HG03139 (cell line): Measurements from ENCODE around the gene ZFYVE19.
"Not testable (repeated sequence)": the region's sequence is repeated elsewhere in the genome, so short reads cannot be mapped to it uniquely, and the experiment has no call there.

Source experiments
- ATAC-seq: cut with Tn5 transposase; IDR thresholded peaks from one replicate; pipeline ENCODE4 v1.9.1; 2021; ENCODE audit not compliant: unreplicated experiment

ZFYVE19 gene

GRCh38 chr15:40845511-40846284 is 38.8 kb downstream of the ZFYVE19 start:
- ATAC-seq, result no peak

GRCh38 chr15:40846841-40847222 is 39.9 kb downstream of the ZFYVE19 start:
- ATAC-seq, result no peak

GRCh38 chr15:40847223-40847961 is 40.5 kb downstream of the ZFYVE19 start:
- ATAC-seq, result peak; percentile 51

- ATAC-seq, result no peak
These were observed 43.8 kb downstream of the ZFYVE19 start for GRCh38 chr15:40850576-40851112.

- ATAC-seq, result no peak
These were observed 45.6 kb downstream of the ZFYVE19 start for GRCh38 chr15:40852529-40852928.

- ATAC-seq, result no peak
These were observed 46.5 kb downstream of the ZFYVE19 start for GRCh38 chr15:40853241-40853890.

- ATAC-seq, result no peak
These were observed 47.3 kb downstream of the ZFYVE19 start for GRCh38 chr15:40854161-40854560.

GRCh38 chr15:40855706-40856234 is 48.9 kb downstream of the ZFYVE19 start:
- no peak for ATAC-seq

GRCh38 chr15:40856746-40857145 is 49.9 kb downstream of the ZFYVE19 start:
- ATAC-seq, result no peak

- no peak for ATAC-seq
These were observed 50.9 kb downstream of the ZFYVE19 start for GRCh38 chr15:40857601-40858341.

GRCh38 chr15:40858706-40859105 is 51.8 kb downstream of the ZFYVE19 start:
- no peak for ATAC-seq

GRCh38 chr15:40859206-40859851 is 52.4 kb downstream of the ZFYVE19 start:
- no peak for ATAC-seq

GRCh38 chr15:40861147-40861546 is 54.3 kb downstream of the ZFYVE19 start:
- not testable (repeated sequence) for ATAC-seq

- ATAC-seq, result no peak
These were observed 56.9 kb downstream of the ZFYVE19 start for GRCh38 chr15:40863660-40864270.
